Measurements from ENCODE around the gene EGR4.
A peak's percentile ranks its signal among the peaks of the same experiment; 100 is the strongest.

EGR4 gene

DNA sequence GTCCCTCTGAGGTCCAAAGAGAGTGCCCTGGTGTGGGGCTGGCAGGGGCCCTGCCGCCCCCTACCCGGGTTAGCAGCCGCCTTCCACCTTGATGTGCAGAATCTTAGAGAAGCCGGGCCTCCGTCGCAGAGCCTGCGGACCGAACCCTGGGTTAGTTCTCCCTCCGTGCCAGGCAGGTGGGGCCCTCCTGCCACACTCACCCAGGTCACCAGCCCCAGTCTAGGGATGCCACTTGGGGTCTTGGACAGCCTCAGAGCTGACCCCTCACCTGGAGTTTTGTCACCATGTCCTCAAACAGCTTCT, 34.5 kb downstream of the EGR4 start:
- no peak overlapping the region for H3K27ac ChIP-seq
- TF ChIP-seq, protein P1, sequence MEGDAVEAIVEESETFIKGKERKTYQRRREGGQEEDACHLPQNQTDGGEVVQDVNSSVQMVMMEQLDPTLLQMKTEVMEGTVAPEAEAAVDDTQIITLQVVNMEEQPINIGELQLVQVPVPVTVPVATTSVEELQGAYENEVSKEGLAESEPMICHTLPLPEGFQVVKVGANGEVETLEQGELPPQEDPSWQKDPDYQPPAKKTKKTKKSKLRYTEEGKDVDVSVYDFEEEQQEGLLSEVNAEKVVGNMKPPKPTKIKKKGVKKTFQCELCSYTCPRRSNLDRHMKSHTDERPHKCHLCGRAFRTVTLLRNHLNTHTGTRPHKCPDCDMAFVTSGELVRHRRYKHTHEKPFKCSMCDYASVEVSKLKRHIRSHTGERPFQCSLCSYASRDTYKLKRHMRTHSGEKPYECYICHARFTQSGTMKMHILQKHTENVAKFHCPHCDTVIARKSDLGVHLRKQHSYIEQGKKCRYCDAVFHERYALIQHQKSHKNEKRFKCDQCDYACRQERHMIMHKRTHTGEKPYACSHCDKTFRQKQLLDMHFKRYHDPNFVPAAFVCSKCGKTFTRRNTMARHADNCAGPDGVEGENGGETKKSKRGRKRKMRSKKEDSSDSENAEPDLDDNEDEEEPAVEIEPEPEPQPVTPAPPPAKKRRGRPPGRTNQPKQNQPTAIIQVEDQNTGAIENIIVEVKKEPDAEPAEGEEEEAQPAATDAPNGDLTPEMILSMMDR (IDR thresholded peaks at IDR 0.05): no peak
- no peak for TF ChIP-seq ZFX (IDR thresholded peaks at IDR 0.05; ENCODE audit: borderline replicate concordance)

DNA sequence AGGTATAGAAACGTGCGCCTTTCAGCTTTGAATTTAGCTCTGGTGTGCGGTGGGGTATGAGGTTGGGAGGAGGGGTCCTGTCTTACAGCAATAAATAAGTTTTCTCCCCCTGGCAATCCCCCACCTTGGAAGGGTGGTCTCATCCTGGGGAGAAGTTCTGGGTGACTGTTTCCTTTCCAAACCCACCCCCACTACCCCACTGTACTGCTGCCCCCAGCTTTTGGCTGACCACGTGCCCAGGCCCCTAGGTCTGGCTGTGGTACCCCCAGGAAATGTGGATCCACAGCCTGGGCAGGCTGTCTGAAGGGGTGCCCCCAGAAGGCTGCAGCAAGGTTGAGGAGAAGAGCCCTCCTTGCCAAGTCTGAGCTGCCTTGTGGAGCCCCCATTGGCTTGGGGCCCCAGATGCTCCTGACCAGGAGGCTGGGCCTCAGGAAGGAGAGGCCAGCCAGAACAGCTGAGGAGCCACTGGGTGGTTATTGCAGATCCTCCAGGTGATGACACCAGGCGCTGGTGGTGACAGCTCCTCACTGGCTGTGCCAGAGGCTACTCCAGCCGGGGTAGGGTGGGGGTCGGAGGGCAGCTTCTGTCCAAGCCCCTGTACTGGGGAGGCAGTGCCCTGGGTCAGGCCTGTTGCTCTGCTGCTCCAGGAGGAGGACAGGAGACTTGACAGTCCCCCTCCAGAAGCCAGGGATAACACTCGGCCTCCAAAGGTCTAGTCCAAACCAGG, 35.0 kb downstream of the EGR4 start:
- H3K27ac ChIP-seq: no peak overlapping the region
- TF ChIP-seq ZFX (IDR thresholded peaks at IDR 0.05; ENCODE audit: borderline replicate concordance): no peak
- TF ChIP-seq, protein P1 (IDR thresholded peaks at IDR 0.05): no peak

DNA sequence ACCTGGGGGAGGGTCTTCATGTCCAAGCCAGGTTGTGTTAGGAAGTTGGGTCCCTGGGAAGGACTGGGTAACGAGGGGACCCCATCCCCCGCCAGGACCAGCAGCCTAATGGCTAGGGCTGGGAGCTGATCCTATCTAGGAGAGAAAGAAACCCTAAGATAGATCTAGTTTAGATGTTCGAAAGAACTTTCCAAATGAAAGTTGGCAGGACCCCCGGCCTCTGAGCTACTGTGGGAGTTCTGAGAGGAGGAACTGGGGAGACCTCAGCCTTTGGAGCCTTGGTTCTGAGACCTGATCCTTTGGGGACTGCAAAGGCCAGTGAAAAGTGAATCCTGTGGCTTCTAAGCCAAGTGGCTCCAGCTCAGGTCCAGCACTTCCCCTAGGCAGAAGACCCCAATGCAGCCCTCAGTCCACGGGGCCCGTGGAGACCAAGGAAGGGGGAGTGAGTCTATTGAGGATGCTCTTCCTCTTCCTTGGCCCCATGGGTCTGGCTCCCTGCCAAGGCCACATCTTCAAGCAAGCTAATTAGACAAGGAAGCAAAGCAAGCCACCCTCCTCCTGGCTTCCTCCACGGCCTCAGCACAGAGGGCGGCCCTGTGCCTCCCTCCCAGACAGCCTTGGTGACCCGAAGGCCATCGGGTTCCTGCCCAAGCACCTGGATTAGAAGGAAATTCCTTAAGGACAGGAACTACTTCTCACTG, 35.8 kb downstream of the EGR4 start:
- H3K27ac ChIP-seq: no peak overlapping the region; the same call in 1 of the 2 replicates
- TF ChIP-seq ZFX (IDR thresholded peaks at IDR 0.05; ENCODE audit: borderline replicate concordance): no peak
- TF ChIP-seq, protein P1 (IDR thresholded peaks at IDR 0.05): no peak

GRCh38 chr2:73257021-73257420, 36.3 kb downstream of the EGR4 start:
- TF ChIP-seq, protein P1 (IDR thresholded peaks at IDR 0.05): no peak
- no peak for TF ChIP-seq ZFX (IDR thresholded peaks at IDR 0.05; ENCODE audit: borderline replicate concordance)
- peak overlapping the region; percentile 30; the same call in 1 of the 2 replicates for H3K27ac ChIP-seq

- no peak for TF ChIP-seq ZFX (IDR thresholded peaks at IDR 0.05; ENCODE audit: borderline replicate concordance)
- TF ChIP-seq, protein P1 (IDR thresholded peaks at IDR 0.05): no peak
- peak overlapping the region; percentile 30; the same call in 1 of the 2 replicates for H3K27ac ChIP-seq
These were observed 36.8 kb downstream of the EGR4 start for GRCh38 chr2:73256618-73256922.

DNA sequence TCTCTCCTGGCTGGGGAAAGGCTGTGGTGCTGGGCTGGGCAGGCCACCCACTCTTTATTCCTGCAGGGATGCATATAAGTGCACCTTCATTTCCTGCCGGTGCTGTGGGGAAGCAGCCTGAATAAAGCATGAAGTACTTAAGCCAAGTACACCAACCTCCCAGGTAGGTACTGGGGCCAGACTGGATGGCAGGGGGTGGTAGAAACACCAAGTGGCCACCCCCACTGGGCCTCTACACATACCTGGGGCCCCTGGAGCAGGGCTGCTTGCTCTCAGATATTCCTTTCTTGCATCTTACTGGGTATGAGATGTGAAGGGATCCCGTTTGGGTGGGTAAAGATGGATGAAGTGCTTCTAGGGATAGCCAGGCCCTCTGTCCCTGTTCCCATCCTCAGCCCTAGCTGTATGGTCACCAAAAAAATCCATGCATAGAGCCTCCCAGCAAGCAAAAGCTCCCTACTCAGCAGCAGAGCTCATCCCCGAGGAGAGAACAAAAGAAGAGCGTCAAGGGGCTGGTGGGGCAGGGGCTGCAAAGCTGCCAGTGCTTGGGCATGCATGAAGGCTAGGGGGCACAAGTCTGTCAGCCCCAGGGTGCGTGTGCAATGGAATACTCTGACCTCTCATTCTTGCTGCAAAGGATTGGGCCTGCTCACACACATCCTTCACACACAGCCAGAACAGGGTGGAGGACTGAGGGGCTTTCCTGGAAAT, 37.3 kb downstream of the EGR4 start:
- H3K27ac ChIP-seq: peak overlapping the region; percentile 65
- TF ChIP-seq, protein P1 (IDR thresholded peaks at IDR 0.05): no peak
- no peak for TF ChIP-seq ZFX (IDR thresholded peaks at IDR 0.05; ENCODE audit: borderline replicate concordance)

Data from 22Rv1 (cell line).